ENCODE data around the gene FAM117A. TPM values are rescaled to one million over a fixed set of nuclear protein-coding genes. Genes with fewer than 3 reads are reported as not detected.
A peak's percentile ranks its signal among the peaks of the same experiment; 100 is the strongest.
"Not testable (repeated sequence)": the region's sequence is repeated elsewhere in the genome, so short reads cannot be mapped to it uniquely, and the experiment has no call there.

FAM117A gene
- total RNA-seq, 4 donors from 2014 or later = 13.3 to 33.0 (median 24.8) TPM

DNA sequence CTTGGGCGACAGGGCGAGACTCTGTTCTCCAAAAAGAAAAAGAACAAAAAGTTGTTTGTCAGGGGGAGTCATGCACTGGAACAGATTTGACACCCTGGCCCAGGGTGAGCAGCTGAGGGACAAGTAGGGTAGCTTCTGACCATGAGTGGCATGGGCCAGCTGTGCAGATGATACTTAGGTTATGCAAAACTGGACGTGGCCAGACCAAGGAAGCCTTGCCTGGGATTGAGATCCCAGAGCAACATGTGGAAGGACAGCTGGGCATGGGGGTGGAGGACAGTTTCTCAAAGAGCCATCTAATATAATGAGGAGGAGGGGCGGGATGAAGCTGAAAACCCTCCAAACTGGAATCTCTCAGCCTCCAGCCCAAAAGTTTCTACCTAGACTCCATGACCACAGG, 36.6 kb downstream of the FAM117A start:
- no peak for TF ChIP-seq POLR2A (IDR thresholded peaks at IDR 0.05; ENCODE audit: low read depth)
- no peak for TF ChIP-seq POLR2AphosphoS5 (IDR thresholded peaks at IDR 0.05)
- TF ChIP-seq EP300 (IDR thresholded peaks at IDR 0.05) = no peak
- Histone ChIP-seq H3K4me3 (no peak overlapping the region), H3K27me3 (no peaks in the 10 kb centered on the region), H3K9me3 (no peaks in the 10 kb centered on the region), H3K27ac (replicated peaks in 1 of 4) (peak overlapping the region in 3 of 4 donors; percentile 40 to 84 (median 50)), H3K4me1 (peaks cover 74 to 90% (median 88%) of the 10 kb centered on the region in 4 donors), H3K36me3 (peaks cover 0 to 8% (median 2%) of the 10 kb centered on the region in 4 donors)
- DNase-seq (ENCODE audit: extremely low spot score) = no peak
- intact Hi-C loops (cut with DNase I) = loop anchor here (5.0 kb wide), 1 partner anchor 35 kb away; the partner anchor contains the start of gene FAM117A
- WGBS = 83% methylated on average over 4 of the region's 4 CpGs

DNA sequence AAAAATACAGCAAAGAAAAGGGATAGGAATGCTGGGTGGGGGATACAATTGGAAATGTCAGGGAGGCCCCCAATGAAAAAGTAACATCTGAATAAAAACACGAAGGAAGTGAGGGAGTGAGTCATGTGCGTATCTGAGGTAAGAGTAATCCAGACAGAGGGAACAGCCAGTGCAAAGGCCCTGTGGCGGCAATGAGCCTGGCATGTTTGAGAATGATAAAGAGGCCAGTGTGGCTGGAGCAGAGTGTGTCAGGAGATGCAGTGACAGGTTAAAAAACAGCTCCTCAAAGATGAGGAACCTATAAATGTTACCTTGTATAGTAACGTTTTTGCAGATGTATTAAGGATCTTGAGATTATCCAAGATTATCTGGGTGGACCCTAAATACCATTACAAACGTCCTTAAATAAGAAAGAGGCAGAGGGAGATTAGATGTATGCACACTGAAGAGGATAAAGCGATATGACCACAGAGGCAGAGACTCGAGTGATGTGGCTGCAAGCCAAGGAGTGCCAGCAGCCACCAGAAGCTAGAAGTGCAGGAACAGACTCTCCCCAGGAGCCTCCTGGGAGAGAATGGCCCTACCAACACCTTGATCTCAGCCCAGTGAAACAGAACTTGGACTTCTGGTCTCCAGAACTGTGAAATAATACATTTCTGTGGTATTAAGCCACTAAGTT, 38.3 kb downstream of the FAM117A start:
- Histone ChIP-seq H3K36me3 (peaks cover 0 to 19% (median 16%) of the 10 kb centered on the region in 4 donors), H3K27me3 (no peaks in the 10 kb centered on the region), H3K4me3 (no peak overlapping the region), H3K4me1 (peaks cover 66 to 88% (median 84%) of the 10 kb centered on the region in 4 donors), H3K27ac (replicated peaks in 1 of 4) (peak overlapping the region in 3 of 4 donors; percentile 72 to 82 (median 78)), H3K9me3 (no peaks in the 10 kb centered on the region)
- TF ChIP-seq POLR2A (IDR thresholded peaks at IDR 0.05; ENCODE audit: low read depth) (no peak), EP300 (IDR thresholded peaks at IDR 0.05) (no peak), POLR2AphosphoS5 (IDR thresholded peaks at IDR 0.05) (no peak)
- TF ChIP-seq, protein P1, sequence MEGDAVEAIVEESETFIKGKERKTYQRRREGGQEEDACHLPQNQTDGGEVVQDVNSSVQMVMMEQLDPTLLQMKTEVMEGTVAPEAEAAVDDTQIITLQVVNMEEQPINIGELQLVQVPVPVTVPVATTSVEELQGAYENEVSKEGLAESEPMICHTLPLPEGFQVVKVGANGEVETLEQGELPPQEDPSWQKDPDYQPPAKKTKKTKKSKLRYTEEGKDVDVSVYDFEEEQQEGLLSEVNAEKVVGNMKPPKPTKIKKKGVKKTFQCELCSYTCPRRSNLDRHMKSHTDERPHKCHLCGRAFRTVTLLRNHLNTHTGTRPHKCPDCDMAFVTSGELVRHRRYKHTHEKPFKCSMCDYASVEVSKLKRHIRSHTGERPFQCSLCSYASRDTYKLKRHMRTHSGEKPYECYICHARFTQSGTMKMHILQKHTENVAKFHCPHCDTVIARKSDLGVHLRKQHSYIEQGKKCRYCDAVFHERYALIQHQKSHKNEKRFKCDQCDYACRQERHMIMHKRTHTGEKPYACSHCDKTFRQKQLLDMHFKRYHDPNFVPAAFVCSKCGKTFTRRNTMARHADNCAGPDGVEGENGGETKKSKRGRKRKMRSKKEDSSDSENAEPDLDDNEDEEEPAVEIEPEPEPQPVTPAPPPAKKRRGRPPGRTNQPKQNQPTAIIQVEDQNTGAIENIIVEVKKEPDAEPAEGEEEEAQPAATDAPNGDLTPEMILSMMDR (IDR thresholded peaks at IDR 0.05) = no peak
- 80% methylated on average over 7 of the region's 7 CpGs for WGBS
- intact Hi-C loops (cut with DNase I) = loop anchor here (5.0 kb wide), 1 partner anchor 37 kb away; the partner anchor contains the start of gene FAM117A
- no peak for DNase-seq (ENCODE audit: extremely low spot score)

DNA sequence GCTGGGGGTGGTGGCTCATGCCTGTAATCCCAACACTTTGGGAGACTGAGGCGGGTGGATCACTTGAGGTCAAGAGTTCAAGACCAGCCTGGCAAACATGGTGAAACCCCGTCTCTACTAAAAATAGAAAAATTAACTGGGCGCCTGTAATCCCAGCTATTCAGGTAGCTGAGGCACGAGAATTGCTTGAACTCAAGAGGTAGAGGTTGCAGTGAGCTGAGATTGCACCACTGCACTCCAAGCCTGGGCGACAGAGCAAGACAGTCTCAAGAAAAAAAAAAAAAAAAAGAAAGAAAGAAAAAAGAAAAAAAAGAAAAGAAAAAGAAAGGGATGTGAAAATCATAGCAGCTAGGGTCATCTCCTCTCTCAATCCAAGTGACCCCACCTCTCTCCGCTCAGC, 39.4 kb downstream of the FAM117A start:
- intact Hi-C loops (cut with DNase I); DNase-seq (ENCODE audit: extremely low spot score); H3K9me3 ChIP-seq; H3K27me3 ChIP-seq; H3K4me3 ChIP-seq: not testable (repeated sequence)
- Histone ChIP-seq H3K27ac (replicated peaks in 1 of 4) (peak overlapping the region; percentile 71 to 82 (median 75)), H3K4me1 (peaks cover 55 to 87% (median 82%) of the 10 kb centered on the region in 4 donors), H3K36me3 (peaks cover 2 to 27% (median 24%) of the 10 kb centered on the region in 4 donors)
- 73% methylated on average over 6 of the region's 6 CpGs for WGBS

DNA sequence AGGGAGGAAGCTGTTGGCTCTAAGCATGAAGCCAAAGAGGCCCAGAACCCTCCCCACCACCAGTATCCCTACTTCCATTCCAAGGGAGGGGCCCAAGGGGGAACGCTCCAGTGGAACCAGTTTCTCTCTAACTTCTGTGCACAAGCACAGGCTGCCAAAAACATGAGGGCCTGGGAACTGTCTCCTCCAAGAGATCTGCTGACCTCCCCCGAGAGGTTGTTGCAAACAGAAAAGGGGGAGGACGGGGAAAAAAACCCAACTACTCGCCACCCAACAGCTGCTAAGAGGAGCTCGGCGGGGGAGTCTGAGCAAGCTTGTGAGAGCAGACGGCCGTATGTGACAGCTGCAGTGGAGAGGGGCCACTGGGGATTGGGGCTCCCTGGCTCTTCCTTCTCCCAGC, 40.5 kb downstream of the FAM117A start:
- WGBS = 30% methylated on average over 8 of the region's 8 CpGs
- TF ChIP-seq POLR2AphosphoS5 (IDR thresholded peaks at IDR 0.05) (peak in 1 of 2 donors; percentile 39), EP300 (IDR thresholded peaks at IDR 0.05) (no peak)
- TF ChIP-seq, protein P1 (IDR thresholded peaks at IDR 0.05) = no peak
- Histone ChIP-seq H3K27ac (replicated peaks in 1 of 4) (peak overlapping the region; percentile 71 to 82 (median 75)), H3K9me3 (no peaks in the 10 kb centered on the region), H3K36me3 (peaks cover 11 to 38% (median 33%) of the 10 kb centered on the region in 4 donors), H3K4me3 (peak overlapping the region in 1 of 4 donors; percentile 6), H3K27me3 (no peaks in the 10 kb centered on the region), H3K4me1 (peaks cover 44 to 80% (median 74%) of the 10 kb centered on the region in 4 donors)
- intact Hi-C loops (cut with DNase I) = no loop called here
- peak; percentile 92 for DNase-seq (ENCODE audit: extremely low spot score)

GRCh38 chr17:49722066-49722465, 41.9 kb downstream of the FAM117A start:
- Histone ChIP-seq H3K9me3 (no peaks in the 10 kb centered on the region), H3K27me3 (no peaks in the 10 kb centered on the region), H3K27ac (replicated peaks in 1 of 4) (peak overlapping the region; percentile 71 to 82 (median 75)), H3K4me3 (no peak overlapping the region), H3K36me3 (peaks cover 17 to 52% (median 46%) of the 10 kb centered on the region in 4 donors), H3K4me1 (peaks cover 36 to 76% (median 69%) of the 10 kb centered on the region in 4 donors)
- intact Hi-C loops (cut with DNase I) = no loop called here
- DNase-seq (ENCODE audit: extremely low spot score) = no peak
- TF ChIP-seq POLR2A (IDR thresholded peaks at IDR 0.05; ENCODE audit: low read depth) = no peak
- TF ChIP-seq EP300 (IDR thresholded peaks at IDR 0.05) = no peak
- TF ChIP-seq, protein P1 (IDR thresholded peaks at IDR 0.05) = no peak
- no peak for TF ChIP-seq POLR2AphosphoS5 (IDR thresholded peaks at IDR 0.05)
- 90% methylated on average over 3 of the region's 3 CpGs for WGBS

Data from esophagus muscularis mucosa (tissue), 4 donors.